Trophoblast cell (in vitro differentiated cells and primary cell): ENCODE measurements around the gene ZRANB1.
A peak's percentile ranks its signal among the peaks of the same experiment; 100 is the strongest.

Source experiments
- DNase-seq, 2 donors: peaks; one replicate each; pipeline ENCODE4 v3.0.0-alpha.2; 2016
- H2AFZ ChIP-seq: 2 replicates; pipeline ENCODE4 v1.6.1; 2013; ENCODE audit warnings: low read length, moderate library complexity, mild to moderate bottlenecking; ENCODE audit not compliant: insufficient read depth, poor library complexity
- H2AK5ac ChIP-seq: 2 replicates; pipeline ENCODE4 v1.6.1; 2013; ENCODE audit warnings: mild to moderate bottlenecking, low read length
- H2BK120ac ChIP-seq: 2 replicates; pipeline ENCODE4 v1.6.1; 2013; ENCODE audit warnings: low read length, mild to moderate bottlenecking, moderate library complexity; ENCODE audit not compliant: insufficient read depth, poor library complexity
- H2BK12ac ChIP-seq: 2 replicates; pipeline ENCODE4 v1.6.1; 2013; ENCODE audit warnings: mild to moderate bottlenecking, low read length, moderate library complexity
- H2BK5ac ChIP-seq: 2 replicates; pipeline ENCODE4 v1.6.1; 2013; ENCODE audit warnings: low read length, low read depth, moderate library complexity, mild to moderate bottlenecking; ENCODE audit not compliant: poor library complexity
- H3K14ac ChIP-seq: 2 replicates; pipeline ENCODE4 v1.6.1; 2013; ENCODE audit warnings: mild to moderate bottlenecking, low read length
- H3K18ac ChIP-seq: 2 replicates; pipeline ENCODE4 v1.6.1; 2013; ENCODE audit warnings: mild to moderate bottlenecking, low read length
- H3K23ac ChIP-seq: 2 replicates; pipeline ENCODE4 v1.6.1; 2013; ENCODE audit warnings: low read length
- H3K27ac ChIP-seq: 2 replicates; pipeline ENCODE4 v1.5.1; 2013; ENCODE audit warnings: low read depth, mild to moderate bottlenecking, inconsistent platforms, low read length, moderate library complexity
- H3K27me3 ChIP-seq: 2 replicates; pipeline ENCODE4 v1.6.1; 2013; ENCODE audit warnings: inconsistent platforms, mild to moderate bottlenecking, low read length, moderate library complexity; ENCODE audit not compliant: insufficient read depth
- H3K36me3 ChIP-seq, 2 experiments: 1 replicate in 1 of 2; 2 replicates in 1 of 2; pipeline ENCODE4 v1.6.1; 2013; ENCODE audit warnings: low read length in 2 of 2, mild to moderate bottlenecking in 2 of 2, moderate library complexity in 1 of 2; ENCODE audit not compliant: insufficient read depth in 2 of 2, control insufficient read depth in 1 of 2
- H3K4ac ChIP-seq: 2 replicates; pipeline ENCODE4 v1.6.1; 2013; ENCODE audit warnings: low read depth, mild to moderate bottlenecking, low read length, moderate library complexity
- H3K4me1 ChIP-seq, 2 experiments: 1 replicate in 1 of 2; 2 replicates in 1 of 2; pipeline ENCODE4 v1.6.1; 2013; ENCODE audit warnings: low read length in 2 of 2, mild to moderate bottlenecking in 2 of 2, moderate library complexity in 1 of 2; ENCODE audit not compliant: insufficient read depth in 2 of 2, control insufficient read depth in 1 of 2
- H3K4me2 ChIP-seq: 2 replicates; pipeline ENCODE4 v1.6.1; 2013; ENCODE audit warnings: inconsistent platforms, mild to moderate bottlenecking, low read length, moderate library complexity
- H3K4me3 ChIP-seq: 2 replicates; pipeline ENCODE4 v1.5.1; 2013; ENCODE audit warnings: mild to moderate bottlenecking, low read depth, low read length, inconsistent platforms
- H3K79me1 ChIP-seq: one replicate; pipeline ENCODE4 v1.6.1; 2013; ENCODE audit warnings: low read length
- H3K79me2 ChIP-seq: 2 replicates; pipeline ENCODE4 v1.6.1; 2013; ENCODE audit warnings: low read length, mild to moderate bottlenecking; ENCODE audit not compliant: control insufficient read depth, insufficient read depth, poor library complexity
- H3K9ac ChIP-seq: 2 replicates; pipeline ENCODE4 v1.6.1; 2013; ENCODE audit warnings: mild to moderate bottlenecking, low read length
- H3K9me3 ChIP-seq: 2 replicates; pipeline ENCODE4 v1.6.1; 2013; ENCODE audit warnings: low read depth, mild to moderate bottlenecking, control low read depth, inconsistent platforms, low read length; ENCODE audit not compliant: insufficient read depth
- H4K12ac ChIP-seq: 2 replicates; pipeline ENCODE4 v1.6.1; 2013; ENCODE audit warnings: low read depth, mild to moderate bottlenecking, low read length, moderate library complexity
- H4K8ac ChIP-seq: 2 replicates; pipeline ENCODE4 v1.6.1; 2013; ENCODE audit warnings: low read depth, mild to moderate bottlenecking, low read length, moderate library complexity
- H4K91ac ChIP-seq: one replicate; pipeline ENCODE4 v1.6.1; 2013; ENCODE audit warnings: low read depth, mild to moderate bottlenecking, low read length, moderate library complexity
- WGBS: extraction: QIAGEN DNeasy Blood & Tissue Kit; methylation state at CpG from one replicate; pipeline ENCODE4 v1.1.7; 2013; ENCODE audit warnings: missing lambda C conversion rate; ENCODE audit not compliant: insufficient read length, insufficient coverage; ENCODE audit errors: extremely low coverage; 5-methylcytosine and 5-hydroxymethylcytosine counted together

ZRANB1 gene

DNA sequence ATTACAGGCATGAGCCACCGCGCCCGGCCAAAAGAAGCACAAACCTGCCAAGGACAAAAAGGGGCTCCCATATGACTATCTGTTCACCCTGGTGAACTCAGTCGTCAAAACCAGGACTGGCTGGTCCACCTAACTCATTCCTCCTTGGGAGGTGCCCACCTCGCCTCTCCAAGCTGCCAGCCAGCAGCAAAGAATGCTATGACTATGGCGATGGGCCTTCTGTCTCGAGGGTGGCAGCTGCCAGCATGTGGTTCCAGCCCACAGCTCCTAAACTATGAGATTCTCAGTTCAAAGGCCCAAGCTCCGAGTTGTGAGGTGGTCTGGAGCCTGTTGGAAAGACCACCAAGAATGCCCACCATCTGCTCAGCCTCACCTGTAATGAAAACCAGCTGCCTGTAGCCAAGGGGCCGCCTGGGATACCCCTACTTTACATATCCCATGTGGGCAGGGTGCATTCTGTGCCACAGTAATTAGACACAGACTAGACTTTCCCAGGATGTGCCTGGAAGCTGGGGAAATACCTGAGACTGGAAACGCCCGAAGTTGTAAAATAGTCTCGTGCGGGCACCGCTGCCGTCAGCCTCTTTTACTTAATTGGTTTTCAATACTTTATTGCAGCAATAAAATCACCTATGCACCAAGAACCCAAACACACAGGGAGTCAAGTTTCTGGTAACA, 71.1 kb downstream of the ZRANB1 start:
- H2BK5ac ChIP-seq = no peak overlapping the region
- no peaks in the 10 kb centered on the region for H3K27me3 ChIP-seq
- H4K12ac ChIP-seq = no peak overlapping the region
- H2BK12ac ChIP-seq = no peak overlapping the region
- no peaks in the 10 kb centered on the region for H3K9me3 ChIP-seq
- no peaks in the 10 kb centered on the region for H3K79me2 ChIP-seq
- H2AFZ ChIP-seq = no peak overlapping the region
- H4K91ac ChIP-seq = no peak overlapping the region
- H3K18ac ChIP-seq = no peak overlapping the region
- H3K27ac ChIP-seq = no peak overlapping the region
- no peak overlapping the region for H2BK120ac ChIP-seq
- H3K4me1 ChIP-seq = peaks cover 18 to 19% of the 10 kb centered on the region in 2 experiments
- H4K8ac ChIP-seq = no peak overlapping the region
- H3K4me3 ChIP-seq = no peak overlapping the region
- H3K14ac ChIP-seq = no peak overlapping the region
- no CpG with 5 or more reads among the region's 15 CpGs for WGBS
- no peak for DNase-seq
- H2AK5ac ChIP-seq = no peak overlapping the region
- H3K4ac ChIP-seq = no peak overlapping the region
- no peak overlapping the region for H3K9ac ChIP-seq
- H3K36me3 ChIP-seq = peaks cover 21 to 23% of the 10 kb centered on the region in 2 experiments
- H3K79me1 ChIP-seq = no peaks in the 10 kb centered on the region
- H3K23ac ChIP-seq = no peak overlapping the region
- H3K4me2 ChIP-seq = no peak overlapping the region

DNA sequence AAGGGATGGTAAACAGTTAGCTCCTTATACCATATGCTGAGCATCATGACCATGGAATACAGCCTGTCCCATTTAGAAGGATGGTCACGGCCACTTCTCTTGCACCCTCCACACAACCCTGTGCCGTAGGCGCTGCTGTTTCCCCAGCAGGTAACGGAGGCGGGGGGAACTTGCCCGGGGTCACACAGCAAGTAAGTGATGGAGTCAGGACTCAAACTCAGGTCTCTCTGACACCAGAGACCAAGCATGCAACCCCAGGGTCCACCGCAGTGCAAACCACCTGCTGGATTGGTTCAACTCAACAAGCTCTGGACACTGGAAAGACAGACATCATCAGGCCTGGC, 71.6 kb downstream of the ZRANB1 start:
- WGBS = no CpG with 5 or more reads among the region's 7 CpGs
- Histone ChIP-seq H2BK5ac (no peak overlapping the region), H3K4me1 (peaks cover 14 to 18% of the 10 kb centered on the region in 2 experiments), H3K79me2 (no peaks in the 10 kb centered on the region), H4K8ac (no peak overlapping the region), H3K36me3 (peaks cover 21 to 23% of the 10 kb centered on the region in 2 experiments), H3K27ac (no peak overlapping the region), H2BK12ac (no peak overlapping the region), H4K91ac (no peak overlapping the region), H3K4me2 (no peak overlapping the region), H3K79me1 (no peaks in the 10 kb centered on the region), H3K9ac (no peak overlapping the region), H2BK120ac (no peak overlapping the region), H3K27me3 (no peaks in the 10 kb centered on the region), H3K18ac (no peak overlapping the region), H3K4me3 (no peak overlapping the region), H2AK5ac (no peak overlapping the region), H3K14ac (no peak overlapping the region), H3K9me3 (no peaks in the 10 kb centered on the region), H3K4ac (no peak overlapping the region), H4K12ac (no peak overlapping the region), H3K23ac (no peak overlapping the region), H2AFZ (no peak overlapping the region)
- DNase-seq = no peak

DNA sequence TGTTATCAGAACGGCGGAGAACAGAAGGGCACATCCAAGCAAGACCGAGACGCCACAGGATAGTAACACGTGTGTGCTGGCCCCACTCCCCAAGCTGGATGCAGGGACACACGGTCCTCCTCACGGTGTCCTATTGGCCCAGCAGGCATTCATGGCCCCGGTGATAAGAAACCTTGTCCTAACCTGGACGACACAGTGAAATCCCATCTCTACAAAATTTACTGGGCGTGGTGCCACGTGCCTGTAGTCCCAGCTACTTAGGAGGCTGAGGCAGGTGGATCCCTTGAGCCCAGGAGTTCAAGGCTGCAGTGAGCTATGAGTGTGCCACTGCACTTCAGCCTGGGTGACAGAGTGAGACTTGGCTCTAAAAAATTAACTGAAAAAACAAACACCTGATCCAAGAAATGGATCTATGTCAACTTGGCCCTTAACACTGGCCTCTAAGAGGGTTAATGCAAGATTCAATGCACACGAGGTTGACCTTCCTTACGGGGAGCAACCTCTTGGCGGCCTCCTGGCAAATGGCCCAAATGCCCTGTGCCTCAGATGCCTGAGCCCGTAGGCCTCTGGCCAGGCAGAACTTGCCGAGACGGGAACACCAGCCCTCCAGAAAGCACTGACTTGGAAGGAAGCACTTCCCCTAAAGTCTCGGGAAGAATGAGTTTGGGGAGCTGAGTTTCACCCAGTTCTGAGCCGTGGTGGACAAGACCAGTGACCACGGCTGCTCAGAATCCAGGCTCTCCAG, 72.3 kb downstream of the ZRANB1 start:
- H3K4me3 ChIP-seq = no peak overlapping the region
- H3K4me1 ChIP-seq = peaks cover 14 to 18% of the 10 kb centered on the region in 2 experiments
- H4K12ac ChIP-seq = no peak overlapping the region
- H3K79me1 ChIP-seq = no peaks in the 10 kb centered on the region
- H2BK5ac ChIP-seq = no peak overlapping the region
- peaks cover 21 to 23% of the 10 kb centered on the region in 2 experiments for H3K36me3 ChIP-seq
- H3K4ac ChIP-seq = no peak overlapping the region
- no peaks in the 10 kb centered on the region for H3K27me3 ChIP-seq
- no peak overlapping the region for H3K23ac ChIP-seq
- no peak overlapping the region for H2BK12ac ChIP-seq
- H3K79me2 ChIP-seq = no peaks in the 10 kb centered on the region
- H3K4me2 ChIP-seq = no peak overlapping the region
- H3K9me3 ChIP-seq = no peaks in the 10 kb centered on the region
- no peak overlapping the region for H2BK120ac ChIP-seq
- H2AK5ac ChIP-seq = no peak overlapping the region
- no peak overlapping the region for H4K91ac ChIP-seq
- no peak overlapping the region for H4K8ac ChIP-seq
- H3K14ac ChIP-seq = no peak overlapping the region
- no peak overlapping the region for H2AFZ ChIP-seq
- H3K27ac ChIP-seq = no peak overlapping the region
- DNase-seq = no peak
- no CpG with 5 or more reads among the region's 20 CpGs for WGBS
- no peak overlapping the region for H3K9ac ChIP-seq
- peak overlapping the region; percentile 22 for H3K18ac ChIP-seq

DNA sequence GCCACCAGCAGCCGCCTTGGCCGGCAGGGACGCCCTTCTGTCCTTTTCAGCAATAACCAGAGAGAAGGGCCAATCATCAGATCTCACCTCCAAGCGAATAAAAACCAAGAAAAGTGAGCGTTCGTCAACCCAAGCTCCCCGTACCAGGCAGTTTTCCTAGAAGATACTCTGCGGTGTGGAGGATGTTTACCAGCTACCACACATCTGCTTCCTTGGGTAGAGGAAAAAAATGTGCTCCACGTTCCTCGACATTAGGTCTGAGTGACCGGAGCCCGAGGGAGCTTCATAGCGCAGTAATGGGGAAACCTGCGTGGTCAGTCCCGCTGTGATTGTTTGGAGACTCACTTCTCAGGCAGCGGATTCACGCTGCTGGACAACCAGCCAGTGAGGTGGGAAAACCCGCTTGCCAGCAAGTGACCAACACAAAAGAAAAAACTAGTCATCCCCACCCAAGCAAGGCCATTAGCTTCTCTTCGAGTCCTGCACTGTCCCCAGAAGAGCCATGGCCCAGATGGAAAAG, 73.0 kb downstream of the ZRANB1 start:
- H3K4me3 ChIP-seq = no peak overlapping the region
- no CpG with 5 or more reads among the region's 19 CpGs for WGBS
- H3K36me3 ChIP-seq = peaks cover 21 to 23% of the 10 kb centered on the region in 2 experiments

More for the DNA sequence above, 73.0 kb downstream of the ZRANB1 start:
- peaks cover 14 to 18% of the 10 kb centered on the region in 2 experiments for H3K4me1 ChIP-seq
- H2AK5ac ChIP-seq = no peak overlapping the region
- no peak overlapping the region for H4K91ac ChIP-seq
- no peak overlapping the region for H3K4me2 ChIP-seq
- H3K27ac ChIP-seq = no peak overlapping the region
- peak overlapping the region; percentile 22 for H3K18ac ChIP-seq
- no peak overlapping the region for H2AFZ ChIP-seq
- DNase-seq = peak; percentile 16 to 63
- H3K23ac ChIP-seq = no peak overlapping the region
- H4K12ac ChIP-seq = no peak overlapping the region
- no peak overlapping the region for H3K4ac ChIP-seq
- no peak overlapping the region for H3K14ac ChIP-seq
- H3K9ac ChIP-seq = no peak overlapping the region
- no peaks in the 10 kb centered on the region for H3K27me3 ChIP-seq
- H2BK12ac ChIP-seq = no peak overlapping the region
- H3K79me1 ChIP-seq = no peaks in the 10 kb centered on the region
- no peaks in the 10 kb centered on the region for H3K79me2 ChIP-seq
- no peaks in the 10 kb centered on the region for H3K9me3 ChIP-seq
- no peak overlapping the region for H4K8ac ChIP-seq
- H2BK5ac ChIP-seq = no peak overlapping the region
- no peak overlapping the region for H2BK120ac ChIP-seq
